HepG2 (cell line): ENCODE results near the gene COQ9.

Experiments
- CC2D1A ChIP-seq: sonication (generic); formaldehyde crosslinking; IDR thresholded peaks from 2 replicates; pipeline ENCODE4 v1.8.1; 2023; ENCODE audit warnings: mild to moderate bottlenecking, missing genetic modification reagents
- DRAP1 ChIP-seq: IDR thresholded peaks from 2 replicates; pipeline ENCODE4 v1.6.1; 2016; ENCODE audit warnings: missing genetic modification reagents, missing compliant biosample characterization
- EZH2 ChIP-seq: conservative IDR thresholded peaks from 2 replicates; pipeline ENCODE4 v1.6.1; 2012; ENCODE audit warnings: mild to moderate bottlenecking, low read depth, low read length, moderate library complexity
- JUND ChIP-seq: sonication (generic); formaldehyde crosslinking; IDR thresholded peaks from 2 replicates; pipeline ENCODE4 v1.8.0; 2022; ENCODE audit warnings: mild to moderate bottlenecking, missing genetic modification reagents
- MAFF ChIP-seq: IDR thresholded peaks from 2 replicates; pipeline ENCODE4 v1.6.1; 2011; ENCODE audit warnings: low read depth, low read length, improper control_type of control experiment
- MTA3 ChIP-seq: sonication (generic); formaldehyde crosslinking; IDR thresholded peaks from 2 replicates; pipeline ENCODE4 v1.4.0; 2020; ENCODE audit warnings: missing genetic modification reagents
- NFIC ChIP-seq: IDR thresholded peaks from 2 replicates; pipeline ENCODE4 v1.6.1; 2012; ENCODE audit warnings: mild to moderate bottlenecking, low read length, inconsistent platforms
- RNF219 ChIP-seq: sonication (generic); formaldehyde crosslinking; IDR thresholded peaks from 2 replicates; pipeline ENCODE4 v1.5.0; 2020; ENCODE audit warnings: mild to moderate bottlenecking, missing genetic modification reagents
- RXRA ChIP-seq: sonication (generic); formaldehyde crosslinking; IDR thresholded peaks from 2 replicates; pipeline ENCODE4 v1.5.1; 2020; ENCODE audit warnings: missing genetic modification reagents
- ZBTB26 ChIP-seq: IDR thresholded peaks from 2 replicates; pipeline ENCODE4 v1.6.1; 2016; ENCODE audit warnings: missing compliant biosample characterization, missing genetic modification reagents, borderline replicate concordance
- ZNF562 ChIP-seq: sonication (generic); formaldehyde crosslinking; IDR thresholded peaks from 2 replicates; pipeline ENCODE4 v1.8.0; 2022; ENCODE audit warnings: missing genetic modification reagents, borderline replicate concordance

- TF ChIP-seq ZNF562 (CRISPR knock-in tag) (no peak), MTA3 (CRISPR knock-in tag) (no peak), RNF219 (no peak), RXRA (CRISPR knock-in tag) (no peak), DRAP1 (CRISPR knock-in tag) (no peak), ZBTB26 (CRISPR knock-in tag) (no peak), JUND (CRISPR knock-in tag) (no peak), MAFF (no peak), CC2D1A (CRISPR knock-in tag) (no peak), NFIC (no peak), EZH2 (no peak)
These were observed 49.8 kb downstream of the COQ9 start for GRCh38 chr16:57497121-57497520.
